K562 (cell line): ENCODE measurements around the gene CRYBA4. TPM values are rescaled to one million over a fixed set of nuclear protein-coding genes. Genes with fewer than 3 reads are reported as not detected.

Experiments
- ATAC-seq: fragments of 200-7000 bp; cut with Tn5 transposase; 3 replicates; pipeline ENCODE4 v1.9.1; 2020; ENCODE audit warnings: moderate library complexity
- BruUV-seq: library from RNA; stranded (reverse); fragments of 400-500 nt; replicated peaks from 2 replicates; lab custom pipeline; 2021; lab: Mats Ljungman, UMichigan
- CTCF ChIA-PET: fragments of 300-600 bp; formaldehyde crosslinking; extraction: SDS; loops from one replicate; lab custom pipeline; 2021; ENCODE audit warnings: low intra/inter-chr PET ratio; lab: Yijun Ruan, JAX
- POLR2A ChIA-PET: fragments of 300-600, 350-650 bp; sonication (Branson Sonifier 250); formaldehyde crosslinking; extraction: SDS; loops from one replicate; lab custom pipeline; 2021; ENCODE audit warnings: antibody characterized with exemption, inconsistent platforms; lab: Yijun Ruan, JAX
- DNase-seq, 4 experiments: peaks; one replicate each; pipeline versions ENCODE4 v3.0.0 to v3.0.0-alpha.2; 2011 to 2018; ENCODE audit warnings: low spot score in 3 of 4, mixed read lengths in 3 of 4; ENCODE audit errors: extremely low read depth in 1 of 4
- FAIRE-seq: peaks from 2 replicates; lab custom pipeline; 2011; peaks lifted over from hg19 to GRCh38; lab: Jason Lieb, UNC
- H2AFZ ChIP-seq: 2 replicates; pipeline ENCODE4 v1.6.0; 2011; ENCODE audit warnings: low read depth, low read length, control low read depth, inconsistent platforms
- H3K27ac ChIP-seq: fragments of 200-600 bp; 3 replicates; pipeline ENCODE4 v1.8.0; 2011; ENCODE audit warnings: low read depth, mild to moderate bottlenecking, control low read depth, inconsistent platforms, low read length, moderate library complexity, mixed read lengths; ENCODE audit errors: extremely low read depth
- H3K27me3 ChIP-seq, 2 experiments: fragments of 300-600 bp in 1 of 2; 2 replicates in 1 of 2; 3 replicates in 1 of 2; pipeline versions ENCODE4 v1.6.0 to v1.8.0; 2011; ENCODE audit warnings: inconsistent platforms in 2 of 2, low read length in 2 of 2, mild to moderate bottlenecking in 1 of 2, mixed read lengths in 1 of 2, moderate library complexity in 1 of 2; ENCODE audit not compliant: control insufficient read depth in 2 of 2, insufficient read depth in 2 of 2
- H3K36me3 ChIP-seq: fragments of 300-600 bp; 3 replicates; pipeline ENCODE4 v1.8.0; 2011; ENCODE audit warnings: mild to moderate bottlenecking, low read length, inconsistent platforms; ENCODE audit not compliant: control insufficient read depth, insufficient read depth
- H3K4me1 ChIP-seq, 2 experiments: fragments of 200-600 bp in 1 of 2; replicated peaks in 1 of 2; 2 replicates in 1 of 2; 3 replicates in 1 of 2; pipeline versions ENCODE4 v1.5.1 to v1.8.0; 2011; ENCODE audit warnings: inconsistent platforms in 2 of 2, low read length in 2 of 2, mild to moderate bottlenecking in 1 of 2, mixed read lengths in 1 of 2, moderate library complexity in 1 of 2; ENCODE audit not compliant: control insufficient read depth in 2 of 2, insufficient read depth in 2 of 2
- H3K4me2 ChIP-seq: 2 replicates; pipeline ENCODE4 v1.6.1; 2011; ENCODE audit warnings: low read length, control low read depth, inconsistent platforms, mixed read lengths; ENCODE audit not compliant: insufficient read depth
- H3K4me3 ChIP-seq: fragments of 200-600 bp; sonication (generic), shearing (Covaris generic); 2 replicates; pipeline ENCODE4 v1.5.1; 2016; ENCODE audit warnings: control low read depth, inconsistent platforms
- H3K79me2 ChIP-seq: fragments of 200-600 bp; 3 replicates; pipeline ENCODE4 v1.8.0; 2011; ENCODE audit warnings: low read length, inconsistent platforms; ENCODE audit not compliant: control insufficient read depth, insufficient read depth
- H3K9ac ChIP-seq, 2 experiments: 2 replicates each; pipeline versions ENCODE4 v1.6.0 to v1.6.1; 2011; ENCODE audit warnings: low read depth in 2 of 2, low read length in 2 of 2, control low read depth in 1 of 2, inconsistent platforms in 1 of 2, mild to moderate bottlenecking in 1 of 2, mixed read lengths in 1 of 2; ENCODE audit not compliant: insufficient read depth in 1 of 2
- H3K9me1 ChIP-seq: one replicate; pipeline ENCODE4 v1.6.0; 2011; ENCODE audit warnings: inconsistent platforms, mild to moderate bottlenecking, low read length, moderate library complexity; ENCODE audit not compliant: control insufficient read depth, insufficient read depth
- H3K9me3 ChIP-seq: replicated peaks from 2 replicates; pipeline ENCODE4 v1.5.1; 2011; ENCODE audit warnings: low read depth, low read length, inconsistent platforms; ENCODE audit not compliant: control insufficient read depth, insufficient read depth
- H4K20me1 ChIP-seq: replicated peaks from 2 replicates; pipeline ENCODE4 v1.6.1; 2011; ENCODE audit warnings: low read length, inconsistent platforms, mixed read lengths; ENCODE audit not compliant: control insufficient read depth, insufficient read depth
- GATAD2B ChIP-seq: fragments of 450-650 bp; IDR thresholded peaks from 2 replicates; pipeline ENCODE4 v1.6.1; 2017; ENCODE audit warnings: mild to moderate bottlenecking, borderline replicate concordance
- LEF1 ChIP-seq: fragments of 450-650 bp; IDR thresholded peaks from 2 replicates; pipeline ENCODE4 v1.6.1; 2016; ENCODE audit warnings: mild to moderate bottlenecking
- MAFF ChIP-seq: IDR thresholded peaks from 2 replicates; pipeline ENCODE4 v1.6.1; 2012; ENCODE audit warnings: low read length, improper control_type of control experiment
- PTBP1 ChIP-seq: fragments of 200-400 bp; formaldehyde crosslinking; IDR thresholded peaks from 2 replicates; pipeline ENCODE4 v1.6.1; 2017; ENCODE audit warnings: low read depth, low read length
- RB1 ChIP-seq: fragments of 450-650 bp; IDR thresholded peaks from 2 replicates; pipeline ENCODE4 v1.6.1; 2017; ENCODE audit warnings: low read depth, mild to moderate bottlenecking
- SPI1 ChIP-seq: IDR thresholded peaks from 2 replicates; pipeline ENCODE4 v1.6.1; 2011; ENCODE audit warnings: low read depth, low read length, control low read depth, borderline replicate concordance
- STAT5A ChIP-seq: IDR thresholded peaks from 2 replicates; pipeline ENCODE4 v1.6.1; 2012; ENCODE audit warnings: low read length, inconsistent platforms, borderline replicate concordance
- ZNF445 ChIP-seq: fragments of 250-450 bp; sonication (Bioruptor Pico); IDR thresholded peaks from 2 replicates; pipeline ENCODE4 v1.4.0; 2020; ENCODE audit warnings: low read depth, mild to moderate bottlenecking, moderate library complexity
- ZNF644 ChIP-seq: fragments of 200-800 bp; sonication (Bioruptor generic); IDR thresholded peaks from 2 replicates; pipeline ENCODE4 v1.6.1; 2016; ENCODE audit warnings: low read depth, missing genetic modification characterization, missing compliant biosample characterization
- WGBS: fragments of 100-300 bp; shearing (Covaris generic); methylation state at CpG from one replicate; pipeline ENCODE4 v1.1.6; 2016; ENCODE audit warnings: low coverage, mixed read lengths; ENCODE audit not compliant: insufficient coverage; ENCODE audit errors: missing lambda C conversion rate; 5-methylcytosine and 5-hydroxymethylcytosine counted together
- in situ Hi-C: fragments of 300-500 bp; cut with MboI; formaldehyde crosslinking; loops from 4 replicates; pipeline ENCODE4 v1.15.0; 2018; ENCODE audit warnings: inconsistent platforms, mixed read lengths
- intact Hi-C: fragments of 100-400 bp; cut with micrococcal nuclease; formaldehyde crosslinking; loops from 2 replicates; pipeline ENCODE4 v1.14.2; 2022
- polyA plus RNA-seq, 8 experiments: library from polyadenylated mRNA; depleted of rRNA in 4 of 8; stranded (reverse) in 5 of 8; unstranded in 3 of 8; fragments of >200 nt; fragmentation: Nextera tagmentation in 2 of 8; fragmentation: Illumina TruSeq in 1 of 8; extraction: Ambion mirVana in 2 of 8; extraction: Trizol in 1 of 8; gene quantifications; 2 replicates each; pipeline versions ENCODE4 v1.2.1 to v1.2.3, GENCODE V29; 2011 to 2014; ENCODE audit warnings: inconsistent platforms in 1 of 8, missing spikeins in 1 of 8
- total RNA-seq, 7 experiments: library from RNA; depleted of rRNA in 6 of 7; stranded (reverse); fragments of >200 nt in 6 of 7; fragmentation: Illumina TruSeq in 2 of 7; extraction: Trizol in 2 of 7; gene quantifications; 2 replicates each; pipeline versions ENCODE4 v1.2.1 to v1.2.3, GENCODE V29; 2011 to 2021; ENCODE audit warnings: low replicate concordance in 1 of 7
- TF ChIP-seq, protein P1 (sequence below): fragments of 250-450 bp; sonication (Bioruptor Pico); IDR thresholded peaks from 2 replicates; pipeline ENCODE4 v1.8.0; 2021; ENCODE audit warnings: moderate library complexity, mild to moderate bottlenecking, inconsistent platforms
- TF ChIP-seq, protein P2 (sequence below): sonication (generic); formaldehyde crosslinking; IDR thresholded peaks from 2 replicates; pipeline ENCODE4 v1.9.0; 2022; ENCODE audit warnings: mild to moderate bottlenecking, missing genetic modification reagents

Gene CRYBA4
- total and polyA plus RNA-seq, 9 of the 15 experiments (the other 6 are each of a cell fraction or from before 2014, with no cell fraction given) = 0.59 to 3.3 (median 1.6) TPM

DNA sequence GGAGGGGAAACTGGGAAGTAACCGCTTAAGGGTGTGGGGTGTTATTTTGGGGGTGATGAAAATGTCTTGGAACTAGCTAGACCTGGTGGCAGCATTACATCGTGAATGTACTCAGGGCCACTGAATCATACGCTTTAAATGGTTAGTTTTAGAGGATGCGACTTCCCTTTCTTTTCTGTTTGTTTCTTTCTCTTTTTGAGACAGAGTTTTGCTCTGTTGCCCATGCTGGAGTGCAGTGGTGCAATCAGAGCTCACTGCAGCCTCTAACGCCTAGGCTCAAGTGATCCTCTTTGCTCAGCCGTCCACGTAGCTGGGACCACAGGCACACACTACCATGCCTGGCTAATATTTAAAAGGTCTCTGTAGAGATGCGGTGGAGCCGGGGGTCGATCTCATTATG, 30.1 kb downstream of the CRYBA4 start:
- Histone ChIP-seq H2AFZ (no peak overlapping the region), H3K4me2 (no peak overlapping the region), H3K27ac (no peak overlapping the region), H3K4me1 (peaks cover 0 to 11% of the 10 kb centered on the region in 2 experiments; a peak in 4 of 5 replicates), H3K9me1 (no peaks in the 10 kb centered on the region), H3K4me3 (no peak overlapping the region), H3K27me3 (no peaks in the 10 kb centered on the region), H3K36me3 (no peaks in the 10 kb centered on the region), H3K9me3 (no peaks in the 10 kb centered on the region), H3K9ac (no peak overlapping the region), H4K20me1 (no peaks in the 10 kb centered on the region), H3K79me2 (no peaks in the 10 kb centered on the region)
- intact Hi-C loops (no loop called here), in situ Hi-C loops (no loop called here)
- POLR2A ChIA-PET = interaction anchor here (0.7 kb wide), 1 partner anchor 1074 kb away, joined by 5 read pairs; no protein-coding TSS in a partner anchor
- no TSS peak for BruUV-seq
- ATAC-seq = no peak
- 45% methylated on average over 10 of the region's 10 CpGs for WGBS
- DNase-seq = no peak
- CTCF ChIA-PET = no interaction called here
- peak; percentile 35 for FAIRE-seq
- TF ChIP-seq PTBP1 (no peak), STAT5A (no peak), ZNF445 (CRISPR knock-in tag) (no peak), GATAD2B (no peak), MAFF (no peak), SPI1 (no peak), LEF1 (no peak), RB1 (no peak), ZNF644 (no peak)
- TF ChIP-seq, protein P1, sequence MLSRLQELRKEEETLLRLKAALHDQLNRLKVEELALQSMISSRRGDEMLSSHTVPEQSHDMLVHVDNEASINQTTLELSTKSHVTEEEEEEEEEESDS (CRISPR knock-in tag) = no peak
- TF ChIP-seq, protein P2, sequence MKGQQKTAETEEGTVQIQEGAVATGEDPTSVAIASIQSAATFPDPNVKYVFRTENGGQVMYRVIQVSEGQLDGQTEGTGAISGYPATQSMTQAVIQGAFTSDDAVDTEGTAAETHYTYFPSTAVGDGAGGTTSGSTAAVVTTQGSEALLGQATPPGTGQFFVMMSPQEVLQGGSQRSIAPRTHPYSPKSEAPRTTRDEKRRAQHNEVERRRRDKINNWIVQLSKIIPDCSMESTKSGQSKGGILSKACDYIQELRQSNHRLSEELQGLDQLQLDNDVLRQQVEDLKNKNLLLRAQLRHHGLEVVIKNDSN (CRISPR knock-in tag) = no peak
- TF ChIP-seq, all 486 proteins: peak for 0
